NCI-H774 (cell line): ENCODE data around the gene AKAP5.
"Not testable (repeated sequence)": the region's sequence is repeated elsewhere in the genome, so short reads cannot be mapped to it uniquely, and the experiment has no call there.

Source experiments
- DNase-seq: peaks from one replicate; lab custom pipeline; 2025; lab: John Stamatoyannopoulos, UW

The AKAP5 gene

GRCh38 chr14:64502887-64503433, 37.7 kb downstream of the AKAP5 start:
- no peak for DNase-seq

- DNase-seq = peak; percentile 73
Observed at GRCh38 chr14:64503434-64504309, 38.4 kb downstream of the AKAP5 start, which contains the start of gene ZBTB25. TSS of gene ZBTB25 (minus strand) at chr14:64503838. CDS start at chr14:64490533, 13,305 bp downstream.

- DNase-seq = peak; percentile 73
Observed at GRCh38 chr14:64504310-64504896, 39.1 kb downstream of the AKAP5 start, which contains the start of gene ZBTB1. TSS of gene ZBTB1 (plus strand) at chr14:64504770. CDS start at chr14:64521505, 16,735 bp downstream.

- DNase-seq = peak; percentile 28
Observed at GRCh38 chr14:64504897-64505794, 39.8 kb downstream of the AKAP5 start.

- no peak for DNase-seq
Observed at GRCh38 chr14:64506721-64507120, 41.4 kb downstream of the AKAP5 start.

GRCh38 chr14:64507376-64508156, 42.3 kb downstream of the AKAP5 start:
- no peak for DNase-seq

GRCh38 chr14:64508215-64508776, 43.0 kb downstream of the AKAP5 start:
- DNase-seq = no peak

- DNase-seq = no peak
Observed at GRCh38 chr14:64509036-64509435, 43.7 kb downstream of the AKAP5 start.

GRCh38 chr14:64510825-64511671, 45.7 kb downstream of the AKAP5 start:
- DNase-seq = peak; percentile 6

GRCh38 chr14:64513271-64513670, 48.0 kb downstream of the AKAP5 start:
- no peak for DNase-seq

- no peak for DNase-seq
Observed at GRCh38 chr14:64515053-64515452, 49.8 kb downstream of the AKAP5 start.

GRCh38 chr14:64516969-64517368, 51.7 kb downstream of the AKAP5 start:
- DNase-seq = no peak

GRCh38 chr14:64517667-64518066, 52.4 kb downstream of the AKAP5 start:
- not testable (repeated sequence) for DNase-seq

GRCh38 chr14:64518229-64518628, 52.9 kb downstream of the AKAP5 start:
- DNase-seq = no peak

GRCh38 chr14:64520699-64521098, 55.4 kb downstream of the AKAP5 start:
- no peak for DNase-seq

- no peak for DNase-seq
Observed at GRCh38 chr14:64522591-64523355, 57.5 kb downstream of the AKAP5 start.
